GM21723 (cell line): ENCODE measurements around the gene MAGED4B.
"Not testable (repeated sequence)": the region's sequence is repeated elsewhere in the genome, so short reads cannot be mapped to it uniquely, and the experiment has no call there.

ENCODE experiments used
- ATAC-seq: cut with Tn5 transposase; IDR thresholded peaks from one replicate; pipeline ENCODE4 v1.9.1; 2021; ENCODE audit warnings: mild to moderate bottlenecking, moderate library complexity; ENCODE audit not compliant: unreplicated experiment

The MAGED4B gene, protein sequence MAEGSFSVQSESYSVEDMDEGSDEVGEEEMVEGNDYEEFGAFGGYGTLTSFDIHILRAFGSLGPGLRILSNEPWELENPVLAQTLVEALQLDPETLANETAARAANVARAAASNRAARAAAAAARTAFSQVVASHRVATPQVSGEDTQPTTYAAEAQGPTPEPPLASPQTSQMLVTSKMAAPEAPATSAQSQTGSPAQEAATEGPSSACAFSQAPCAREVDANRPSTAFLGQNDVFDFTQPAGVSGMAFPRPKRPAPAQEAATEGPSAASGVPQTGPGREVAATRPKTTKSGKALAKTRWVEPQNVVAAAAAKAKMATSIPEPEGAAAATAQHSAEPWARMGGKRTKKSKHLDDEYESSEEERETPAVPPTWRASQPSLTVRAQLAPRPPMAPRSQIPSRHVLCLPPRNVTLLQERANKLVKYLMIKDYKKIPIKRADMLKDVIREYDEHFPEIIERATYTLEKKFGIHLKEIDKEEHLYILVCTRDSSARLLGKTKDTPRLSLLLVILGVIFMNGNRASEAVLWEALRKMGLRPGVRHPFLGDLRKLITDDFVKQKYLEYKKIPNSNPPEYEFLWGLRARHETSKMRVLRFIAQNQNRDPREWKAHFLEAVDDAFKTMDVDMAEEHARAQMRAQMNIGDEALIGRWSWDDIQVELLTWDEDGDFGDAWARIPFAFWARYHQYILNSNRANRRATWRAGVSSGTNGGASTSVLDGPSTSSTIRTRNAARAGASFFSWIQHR

DNA sequence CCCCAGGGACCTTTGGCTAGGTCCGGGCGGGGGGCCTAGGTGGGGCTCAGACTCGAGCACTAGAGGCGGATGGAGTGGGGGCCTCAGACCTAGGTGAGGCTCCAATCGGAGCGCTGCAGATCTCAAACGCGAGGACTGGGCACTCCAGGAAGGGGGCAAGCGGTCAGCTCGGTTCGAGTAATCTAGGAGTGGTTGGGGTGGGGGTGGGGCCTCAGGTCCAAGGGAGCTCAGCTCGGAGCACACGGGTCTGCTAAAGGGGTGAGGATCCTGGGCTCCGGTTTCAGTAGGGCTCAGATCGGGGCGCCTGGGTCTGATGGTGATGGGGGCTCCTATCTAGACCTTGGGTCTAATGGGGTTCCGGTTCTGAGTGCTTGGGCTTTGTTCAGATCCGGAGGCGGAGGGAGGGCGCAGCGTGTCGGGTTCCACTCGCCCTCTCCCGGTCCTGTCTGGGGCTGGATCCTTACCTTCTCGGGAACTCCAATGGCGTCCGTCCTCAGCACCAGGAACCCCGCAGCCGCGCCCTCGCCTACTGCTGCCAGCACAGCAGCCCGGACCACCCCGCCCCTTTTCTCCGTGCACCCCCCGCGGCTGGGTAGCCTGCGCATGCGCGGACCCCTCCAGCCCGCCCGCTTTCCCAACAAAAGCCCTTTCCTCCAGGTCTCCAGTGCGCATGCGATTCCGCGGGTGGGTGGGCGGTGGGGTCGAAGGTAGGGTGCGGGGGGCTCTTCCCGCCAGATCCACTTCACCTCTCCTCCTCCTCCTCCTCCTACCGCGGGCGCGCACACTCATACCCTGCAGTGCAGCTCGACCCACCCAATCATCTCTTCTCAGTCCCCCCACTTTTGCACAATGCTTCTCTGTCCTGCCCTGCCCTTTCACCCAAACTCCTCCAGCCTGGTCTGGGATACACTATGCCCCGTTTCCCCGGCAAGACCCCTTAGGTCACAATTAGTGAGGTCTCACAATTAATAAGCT is at the start of gene MAGED4B:
MAGED4B (minus strand) TSS at position 518 of the 975 bp plus-strand sequence. CDS start 1,011 bp downstream, outside the sequence.
- not testable (repeated sequence) for ATAC-seq

DNA sequence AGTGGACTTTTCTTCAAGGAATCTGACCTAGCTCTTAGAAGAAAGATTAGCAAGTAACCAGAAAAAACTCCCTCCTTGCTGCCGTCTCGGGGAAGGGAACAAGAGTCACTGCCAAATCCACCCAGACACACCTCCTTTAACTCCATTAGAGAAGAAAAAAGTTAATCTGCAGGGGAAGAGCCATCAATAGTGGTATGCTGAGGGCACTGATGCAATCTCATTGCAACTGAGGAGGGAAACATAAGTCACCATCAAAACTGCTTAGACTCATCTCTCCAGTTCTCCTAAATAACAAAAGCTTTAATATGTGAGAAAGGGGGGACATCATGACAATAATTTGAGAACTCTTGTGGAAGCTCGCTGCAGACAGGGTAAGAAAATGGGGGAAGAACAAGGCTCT is 49.3 kb upstream of the MAGED4B start:
- ATAC-seq, result no peak

DNA sequence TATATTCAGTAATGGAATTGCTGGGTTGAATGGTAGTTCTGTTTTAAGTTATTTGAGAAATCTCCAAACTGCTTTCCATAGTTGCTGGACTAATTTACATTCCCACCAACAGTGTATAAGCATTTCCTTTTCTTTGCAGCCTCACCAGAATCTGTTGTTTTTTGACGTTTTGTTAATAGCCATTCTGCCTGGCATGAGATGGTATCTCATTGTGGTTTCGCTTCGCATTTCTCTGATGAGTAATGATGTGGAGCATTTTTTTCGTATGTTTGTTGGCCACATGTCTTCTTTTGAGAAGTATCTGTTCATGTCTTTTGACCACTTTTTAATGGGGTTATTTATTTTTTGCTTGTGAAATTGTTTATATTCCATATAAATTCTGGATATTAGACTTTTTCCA is 13.6 kb upstream of the MAGED4B start:
- ATAC-seq, result no peak

DNA sequence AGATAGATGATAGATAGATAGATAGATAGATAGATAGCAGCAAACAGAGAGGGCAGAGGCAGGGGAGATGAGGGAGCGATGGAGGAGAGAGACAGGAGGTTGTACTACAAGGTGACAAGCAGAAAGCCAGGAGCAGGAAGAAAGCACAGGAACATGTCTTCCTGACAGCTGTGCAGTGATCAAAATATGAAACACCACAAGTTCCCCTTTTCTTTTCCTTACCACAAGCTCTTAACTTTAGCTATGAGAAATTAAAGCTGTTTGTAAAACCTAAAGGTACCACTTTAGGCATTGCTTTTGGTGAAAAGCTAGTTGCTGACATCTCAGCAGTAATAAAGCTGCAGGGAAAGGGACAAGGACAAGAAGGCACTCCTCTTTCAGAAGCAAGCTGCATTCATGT is 9.1 kb upstream of the MAGED4B start:
- no peak for ATAC-seq

DNA sequence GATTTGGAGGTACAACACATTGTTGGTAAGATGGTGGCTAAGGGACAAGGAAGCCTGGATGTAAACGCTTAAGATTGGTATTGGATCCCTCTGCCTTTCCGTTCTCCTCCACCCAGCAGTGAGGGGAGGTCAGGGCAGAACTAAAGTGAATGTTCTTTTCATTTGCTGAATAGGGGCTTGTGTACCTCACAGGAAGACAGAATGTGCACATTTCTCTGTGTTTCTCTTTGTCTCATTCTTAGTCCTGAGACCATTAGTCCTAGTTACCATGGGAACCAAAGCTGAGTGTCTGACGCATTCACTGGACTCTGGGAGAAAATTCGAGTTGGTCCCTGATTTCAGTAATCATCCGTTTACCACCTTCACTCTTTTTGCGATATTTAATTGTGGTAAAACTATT is 26.7 kb downstream of the MAGED4B start:
- not testable (repeated sequence) for ATAC-seq

DNA sequence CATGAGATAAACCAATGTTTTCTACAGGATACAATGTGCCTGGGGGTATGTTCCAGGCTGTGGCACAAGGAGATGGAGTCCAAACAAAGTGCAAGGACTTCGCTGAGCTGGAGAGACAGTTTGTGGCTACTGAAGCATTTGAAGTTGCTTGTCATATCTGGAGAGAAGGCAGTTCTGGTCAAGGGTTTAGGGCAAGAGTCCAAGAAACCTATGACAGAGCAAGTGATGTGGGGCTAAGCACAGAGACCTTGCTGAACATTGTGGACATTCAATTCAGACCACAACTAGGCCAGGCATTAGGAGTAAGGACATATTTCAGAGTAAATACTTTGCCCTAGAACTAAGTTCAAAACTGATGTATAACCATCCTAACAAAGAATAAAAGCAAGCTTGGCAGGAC is 34.8 kb downstream of the MAGED4B start:
- no peak for ATAC-seq

DNA sequence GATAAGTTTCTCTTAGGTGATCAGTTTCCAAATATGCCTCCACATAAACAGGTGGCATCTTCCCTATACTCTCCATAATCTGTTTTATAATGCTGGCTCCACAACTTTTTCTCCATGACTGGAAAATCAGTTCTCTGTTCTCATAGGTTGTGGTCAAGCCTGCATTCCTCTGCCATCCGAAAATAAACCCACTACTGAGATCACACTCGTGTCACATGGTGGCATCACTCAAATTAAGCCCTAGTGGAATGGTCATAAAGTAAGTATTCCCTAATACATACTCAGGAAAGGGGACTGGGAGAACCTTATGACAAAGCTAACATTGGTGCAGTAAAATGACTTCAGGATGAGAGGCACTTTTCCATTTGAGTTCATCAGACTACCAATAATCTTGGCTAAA is 37.6 kb downstream of the MAGED4B start:
- ATAC-seq, result no peak

DNA sequence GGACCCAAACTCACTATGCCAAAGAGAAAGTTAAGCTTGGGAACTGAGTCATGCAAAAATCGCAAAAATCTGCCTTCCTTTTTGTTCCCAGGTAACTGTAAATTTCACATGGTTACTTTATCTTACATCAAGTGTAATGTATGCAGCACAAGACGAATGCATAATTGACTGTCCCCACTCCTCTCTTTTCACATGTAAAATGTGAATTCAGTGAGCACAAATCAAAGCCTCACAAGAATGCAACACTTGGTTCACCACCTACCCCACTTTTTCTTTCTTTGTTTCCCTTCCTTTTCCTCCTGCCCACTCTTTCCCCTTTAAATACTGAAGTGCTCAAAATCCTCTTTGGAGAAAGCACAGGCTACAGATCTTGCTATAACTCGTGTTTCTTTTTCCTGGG is 53.2 kb downstream of the MAGED4B start:
- no peak for ATAC-seq
